GM10248 (cell line): ENCODE measurements around the gene ITM2C.

Experiments
- CTCF ChIA-PET: fragments of 300-600 bp; sonication (Branson Sonifier 250); formaldehyde crosslinking; extraction: SDS; loops from one replicate; lab custom pipeline; 2021; ENCODE audit warnings: antibody characterized with exemption; lab: Yijun Ruan, JAX
- POLR2A ChIA-PET: fragments of 350-650 bp; sonication (Branson Sonifier 250); formaldehyde crosslinking; extraction: SDS; loops from one replicate; lab custom pipeline; 2020; ENCODE audit warnings: antibody characterized with exemption; lab: Yijun Ruan, JAX
- DNase-seq: peaks from one replicate; pipeline ENCODE4 v3.0.0; 2012; ENCODE audit errors: extremely low spot score
- TF ChIP-seq, protein P1 (sequence below): IDR thresholded peaks from 2 replicates; pipeline ENCODE4 v1.5.1; 2012; ENCODE audit warnings: mild to moderate bottlenecking, low read depth; ENCODE audit errors: extremely low read depth, missing control alignments, control extremely low read depth

ITM2C gene

DNA sequence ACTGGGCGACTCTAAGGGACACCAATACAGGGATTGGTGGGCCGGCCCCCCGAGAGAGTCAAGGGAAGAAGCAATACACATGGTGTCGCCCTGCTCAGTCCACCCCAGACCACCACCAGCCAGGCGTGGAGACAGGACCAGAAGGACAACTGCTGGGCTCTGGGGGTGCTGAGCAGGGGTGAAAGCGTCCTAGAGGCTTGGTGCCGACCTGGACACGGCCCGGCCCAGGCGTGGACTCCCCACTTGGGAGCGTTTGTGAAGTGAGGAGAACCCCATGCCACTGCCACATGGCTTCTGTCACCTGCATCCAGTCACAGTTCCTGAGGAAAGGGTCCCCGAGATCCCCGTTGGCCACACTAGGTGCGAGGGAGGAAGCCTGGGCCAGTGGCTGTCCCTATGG lies 35.4 kb upstream of the ITM2C start:
- ChIA-PET CTCF (interaction anchor here (1.7 kb wide), 1 partner anchor 223 kb away, joined by 5 read pairs; no protein-coding TSS in a partner anchor), POLR2A (no interaction called here)
- DNase-seq: no peak
- TF ChIP-seq, protein P1, sequence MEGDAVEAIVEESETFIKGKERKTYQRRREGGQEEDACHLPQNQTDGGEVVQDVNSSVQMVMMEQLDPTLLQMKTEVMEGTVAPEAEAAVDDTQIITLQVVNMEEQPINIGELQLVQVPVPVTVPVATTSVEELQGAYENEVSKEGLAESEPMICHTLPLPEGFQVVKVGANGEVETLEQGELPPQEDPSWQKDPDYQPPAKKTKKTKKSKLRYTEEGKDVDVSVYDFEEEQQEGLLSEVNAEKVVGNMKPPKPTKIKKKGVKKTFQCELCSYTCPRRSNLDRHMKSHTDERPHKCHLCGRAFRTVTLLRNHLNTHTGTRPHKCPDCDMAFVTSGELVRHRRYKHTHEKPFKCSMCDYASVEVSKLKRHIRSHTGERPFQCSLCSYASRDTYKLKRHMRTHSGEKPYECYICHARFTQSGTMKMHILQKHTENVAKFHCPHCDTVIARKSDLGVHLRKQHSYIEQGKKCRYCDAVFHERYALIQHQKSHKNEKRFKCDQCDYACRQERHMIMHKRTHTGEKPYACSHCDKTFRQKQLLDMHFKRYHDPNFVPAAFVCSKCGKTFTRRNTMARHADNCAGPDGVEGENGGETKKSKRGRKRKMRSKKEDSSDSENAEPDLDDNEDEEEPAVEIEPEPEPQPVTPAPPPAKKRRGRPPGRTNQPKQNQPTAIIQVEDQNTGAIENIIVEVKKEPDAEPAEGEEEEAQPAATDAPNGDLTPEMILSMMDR: no peak

DNA sequence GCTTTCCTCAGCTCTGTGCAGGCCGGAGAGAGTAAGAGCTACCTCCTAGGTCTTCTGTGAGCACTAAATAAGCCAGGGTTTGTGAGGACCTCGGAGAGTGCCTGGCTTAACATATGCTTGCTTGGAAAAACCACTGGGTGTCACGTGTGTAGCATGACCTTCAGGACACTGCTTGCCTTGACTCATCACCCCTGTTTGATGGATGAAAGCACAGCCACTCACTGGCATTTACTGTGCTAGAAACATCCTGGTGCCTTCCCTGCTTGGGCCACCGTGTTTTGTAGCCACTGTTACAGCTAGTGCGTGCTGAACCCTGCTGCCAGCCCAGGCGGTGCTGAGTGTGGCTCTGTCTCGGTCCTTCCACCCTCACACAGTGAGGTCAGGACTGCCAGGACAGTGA lies 34.8 kb upstream of the ITM2C start:
- POLR2A ChIA-PET: no interaction called here
- CTCF ChIA-PET: interaction anchor here (1.1 to 1.2 kb wide), 2 partner anchors 17 to 24 kb away, joined by 3 to 4 read pairs; no protein-coding TSS in a partner anchor
- no peak for DNase-seq
- TF ChIP-seq, protein P1: no peak

DNA sequence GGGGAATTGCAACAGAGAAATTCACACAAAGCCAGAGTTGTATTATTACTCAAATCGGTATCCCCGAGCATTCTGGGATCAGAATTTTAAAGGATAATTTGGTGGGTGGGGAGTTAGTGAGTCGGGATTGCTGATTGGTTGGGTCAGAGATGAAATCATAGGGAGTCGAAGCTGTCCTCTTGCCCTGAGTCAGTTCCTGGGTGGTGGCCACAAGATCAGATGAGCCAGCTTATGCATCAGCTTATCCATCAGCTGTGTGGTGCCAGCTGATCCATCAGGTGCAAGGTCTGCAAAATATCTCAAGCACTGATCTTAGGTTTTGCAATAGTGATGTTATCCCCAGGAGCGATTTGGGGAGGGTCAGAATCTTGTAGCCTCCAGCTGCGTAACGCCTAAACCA lies 34.3 kb upstream of the ITM2C start:
- DNase-seq: no peak
- CTCF ChIA-PET: interaction anchor here (1.1 to 2.3 kb wide), 6 partner anchors 16 to 157 kb away, joined by 3 to 7 read pairs (median 4); partner anchors contain the start of gene ITM2C
- TF ChIP-seq, protein P1: no peak
- POLR2A ChIA-PET: no interaction called here

DNA sequence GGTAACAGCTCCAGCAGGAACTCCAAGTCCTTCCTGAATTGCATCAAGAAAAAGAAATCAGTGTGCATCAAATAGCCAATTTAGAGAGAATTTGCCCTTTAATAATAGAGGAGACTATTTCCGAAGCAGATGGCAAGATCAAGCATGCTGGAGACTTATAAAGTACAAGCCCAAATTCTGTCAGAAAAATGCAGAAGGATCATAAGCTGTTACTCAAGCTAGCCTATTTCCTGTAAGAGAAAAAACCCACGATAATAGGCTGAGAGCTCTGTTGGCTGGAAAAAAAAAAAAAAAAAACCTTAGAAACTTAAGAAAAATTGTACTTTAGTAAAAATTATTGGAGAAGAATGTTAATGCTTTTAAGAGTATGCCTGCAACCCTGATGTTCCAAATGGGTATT lies 24.4 kb upstream of the ITM2C start:
- TF ChIP-seq, protein P1: no peak
- ChIA-PET CTCF (interaction anchor here (0.7 to 7.9 kb wide), 12 partner anchors 10 to 212 kb away, joined by 3 to 50 read pairs (median 4); no protein-coding TSS in a partner anchor), POLR2A (interaction anchor here (0.6 to 0.7 kb wide), 3 partner anchors 15 to 613 kb away, joined by 3 to 9 read pairs (median 4); no protein-coding TSS in a partner anchor)
- DNase-seq: no peak

DNA sequence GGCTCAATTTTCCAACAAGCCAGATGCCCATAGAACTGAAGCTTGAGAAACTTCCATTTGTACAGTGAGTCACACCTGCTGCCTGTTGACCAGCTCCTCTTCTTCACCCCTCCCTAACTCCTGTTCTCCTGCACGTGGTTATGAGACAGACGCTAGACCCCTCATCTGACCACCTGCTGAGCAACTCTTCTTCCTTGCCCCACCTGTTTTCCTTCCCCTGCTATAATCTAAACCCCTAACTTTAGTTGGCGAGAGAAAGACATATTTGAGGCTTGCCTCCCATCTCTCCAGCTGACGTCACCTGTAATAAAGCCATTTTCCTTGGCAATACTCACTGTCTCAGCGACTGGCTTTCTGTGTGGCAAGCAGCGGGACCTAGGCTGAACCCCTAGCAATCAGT lies 22.3 kb upstream of the ITM2C start:
- TF ChIP-seq, protein P1: no peak
- ChIA-PET CTCF (interaction anchor here (1.2 to 7.9 kb wide), 4 partner anchors 10 to 210 kb away, joined by 3 to 50 read pairs (median 5); no protein-coding TSS in a partner anchor), POLR2A (no interaction called here)
- DNase-seq: no peak

DNA sequence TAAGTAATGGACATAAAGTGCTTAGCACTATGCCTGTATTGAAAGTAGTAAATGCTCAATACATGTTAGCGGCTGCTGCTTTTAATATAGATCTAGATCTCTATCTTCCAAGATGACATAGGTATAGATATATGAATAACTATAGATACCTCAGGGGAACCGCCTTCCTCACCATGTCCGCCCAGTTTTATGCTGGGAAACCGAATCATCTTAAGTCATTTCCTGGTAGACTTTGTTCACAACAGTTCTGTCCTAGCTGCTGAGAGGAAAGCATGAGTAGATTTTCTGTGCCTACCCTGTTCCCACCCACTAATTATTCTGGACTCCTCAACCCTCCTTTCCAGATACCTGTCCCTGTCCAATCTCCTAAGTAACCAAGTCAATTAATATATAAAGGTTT lies 21.6 kb upstream of the ITM2C start:
- TF ChIP-seq, protein P1: no peak
- ChIA-PET CTCF (interaction anchor here (1.2 to 7.9 kb wide), 2 partner anchors 17 to 144 kb away, joined by 4 to 50 read pairs; no protein-coding TSS in a partner anchor), POLR2A (no interaction called here)
- DNase-seq: no peak
